NCI-H82 treated with DMSO at 0.1 percent for 48 hours (cell line): Measurements from ENCODE around the gene ARAP3.

Experiments
- DNase-seq: peaks from one replicate; lab custom pipeline; 2025; ENCODE audit not compliant: unreplicated experiment; lab: John Stamatoyannopoulos, UW

The ARAP3 gene

DNA sequence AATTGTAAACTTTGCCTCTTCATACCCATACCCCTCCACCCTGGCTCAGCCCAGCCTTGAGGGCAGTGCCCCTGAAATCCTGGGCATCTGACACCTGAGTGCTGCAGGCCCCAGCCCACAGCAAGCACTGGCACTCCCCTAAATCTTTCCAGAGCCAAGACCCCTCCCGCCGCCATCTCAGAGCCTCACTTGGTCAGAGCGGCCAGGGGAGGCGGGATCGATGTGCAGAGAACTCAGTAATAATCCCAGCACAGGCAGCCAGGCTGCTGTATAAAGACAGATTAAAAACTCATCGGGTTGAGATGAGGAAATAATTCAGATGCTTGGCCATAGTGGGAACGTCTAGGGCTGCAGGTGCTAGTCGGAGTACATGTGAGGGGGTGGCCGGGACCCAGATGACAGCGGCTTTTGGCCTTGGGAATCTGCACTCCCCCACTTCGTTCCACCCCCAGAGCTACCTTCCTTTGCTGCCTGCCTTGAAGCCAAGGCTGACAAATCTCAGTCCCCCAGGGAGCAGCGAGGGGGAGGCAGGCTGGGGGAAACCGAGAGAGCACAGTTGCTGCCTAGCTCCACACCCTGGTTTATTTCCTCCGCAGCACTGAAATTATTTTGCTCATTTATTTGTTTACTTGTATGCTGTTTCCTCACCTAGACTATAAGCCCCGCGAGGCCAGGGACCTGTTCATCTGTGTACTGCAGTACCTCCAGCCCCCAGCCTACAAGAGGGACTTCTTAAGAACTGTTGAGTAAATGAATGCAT is 19.5 kb upstream of the ARAP3 start:
- DNase-seq = no peak

DNA sequence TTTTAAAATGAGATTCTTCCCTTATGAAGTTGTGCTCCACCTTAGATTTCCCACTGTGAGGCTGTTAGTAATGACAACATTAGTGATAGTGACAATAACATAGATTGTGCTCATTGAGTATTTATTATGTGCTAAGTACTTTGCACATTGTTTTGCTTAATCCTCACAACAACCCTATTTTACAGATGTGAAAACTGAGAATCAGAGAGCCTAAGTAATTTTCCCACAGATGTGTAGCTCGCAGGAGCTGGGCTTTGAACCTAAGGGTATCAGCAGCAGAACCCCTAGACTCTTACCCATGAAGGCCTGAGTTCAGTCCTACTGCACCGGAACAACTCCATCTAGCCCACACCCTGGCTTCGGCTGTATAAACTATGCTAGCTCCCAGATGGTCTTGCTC is 15.6 kb upstream of the ARAP3 start:
- no peak for DNase-seq

DNA sequence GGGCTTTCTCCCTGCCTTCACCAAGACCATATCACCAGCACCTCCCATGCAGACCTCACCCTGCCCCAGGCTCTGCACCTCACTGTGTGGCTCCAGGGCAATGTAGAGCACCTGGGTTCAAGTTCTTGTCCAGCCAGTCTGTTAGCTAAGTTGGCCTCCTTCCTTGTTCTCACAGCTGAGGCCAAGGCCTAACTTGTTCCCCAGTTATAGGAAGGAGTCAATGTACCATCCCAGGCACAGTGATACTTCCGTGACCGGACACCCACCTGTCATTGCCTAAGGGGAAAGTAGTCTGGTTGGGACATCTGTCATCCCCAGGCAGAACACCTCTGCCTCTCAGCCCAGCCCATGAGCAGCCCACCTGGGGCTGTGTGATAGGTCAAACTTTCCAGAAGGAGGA is 14.4 kb upstream of the ARAP3 start:
- no peak for DNase-seq

DNA sequence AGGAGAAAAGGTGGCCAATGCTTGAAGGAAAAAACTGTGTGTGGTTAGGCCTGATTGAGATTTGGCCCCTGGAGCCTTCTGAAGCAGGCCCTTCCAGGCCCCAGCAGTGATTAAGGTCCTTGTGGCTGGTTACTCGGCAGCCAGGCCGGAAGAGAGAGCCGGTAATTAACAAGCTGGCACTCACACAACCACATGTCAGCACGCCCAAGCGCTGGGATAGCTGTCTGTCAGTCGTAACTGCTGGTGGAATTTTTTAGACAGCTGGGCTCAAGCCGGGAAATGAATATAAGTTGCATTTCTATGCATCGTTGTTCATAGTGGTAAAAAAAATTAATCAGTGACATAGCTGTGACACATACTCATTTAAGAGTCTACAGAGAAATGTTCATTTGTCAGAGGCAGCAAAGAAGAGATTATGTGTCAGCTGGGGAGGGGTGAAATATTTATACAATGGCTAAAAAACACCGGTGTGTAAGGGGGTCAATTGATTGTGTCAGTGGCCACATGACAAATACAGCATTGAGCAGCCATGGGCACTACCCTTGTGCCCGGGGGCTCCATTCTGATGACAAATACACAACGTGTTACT is 13.7 kb upstream of the ARAP3 start:
- DNase-seq = no peak

DNA sequence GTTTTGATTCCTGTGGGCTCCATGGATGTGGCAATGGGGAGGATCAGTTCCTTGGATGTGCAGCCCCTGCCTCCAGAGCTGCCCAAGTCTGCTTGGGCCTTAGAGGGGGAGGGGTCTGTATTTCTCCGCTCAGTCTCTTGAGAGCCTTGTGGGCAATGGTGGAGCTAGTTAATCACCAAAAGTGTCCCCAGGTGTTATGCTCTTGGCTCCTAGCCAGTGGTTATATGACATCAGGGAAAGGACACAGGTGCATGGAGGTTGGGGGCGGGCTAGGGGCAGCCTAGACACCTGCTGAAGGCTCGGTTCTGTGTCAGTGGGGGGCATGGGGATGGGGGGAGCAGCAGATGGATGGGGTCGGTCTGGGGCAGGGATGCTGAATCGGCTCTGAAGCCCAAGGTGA is 12.4 kb upstream of the ARAP3 start:
- no peak for DNase-seq

DNA sequence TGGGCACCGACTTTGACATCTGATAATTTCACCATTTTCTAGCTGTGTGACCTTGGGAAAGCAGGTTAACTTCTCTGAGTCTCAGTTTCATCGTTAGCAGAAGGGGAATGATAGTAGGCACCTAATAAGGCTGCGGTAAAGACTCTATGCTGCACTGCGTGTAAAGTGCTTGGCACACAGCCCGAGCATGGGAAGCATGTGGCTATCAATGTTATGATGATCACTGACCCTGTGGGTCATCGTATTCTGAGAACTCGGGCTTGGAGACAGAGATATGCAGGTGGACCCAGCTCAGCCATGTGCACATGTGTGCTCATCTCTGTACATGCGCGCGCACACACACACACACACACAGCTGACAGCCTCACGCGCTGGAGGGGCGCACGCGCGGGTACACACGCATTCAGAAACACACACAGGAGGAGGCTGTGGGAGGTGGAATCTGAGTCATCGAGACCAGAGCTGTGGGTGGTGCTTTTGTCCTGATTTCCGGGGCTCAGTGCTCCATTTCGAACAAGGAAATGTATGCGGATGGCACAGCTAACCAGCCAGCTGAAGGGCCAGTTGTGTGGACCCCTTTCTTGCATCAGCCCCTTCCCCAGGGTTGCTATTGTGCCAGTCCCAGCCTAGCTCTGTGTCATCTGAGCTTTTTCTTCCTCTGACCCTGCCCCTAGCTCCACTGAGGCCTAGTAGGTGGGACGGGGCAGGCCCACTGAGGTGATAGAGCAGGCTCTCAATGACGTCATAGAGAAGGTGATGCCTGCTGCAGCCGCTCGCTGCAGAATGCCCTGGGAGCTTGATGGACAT is 11.1 kb upstream of the ARAP3 start:
- no peak for DNase-seq

DNA sequence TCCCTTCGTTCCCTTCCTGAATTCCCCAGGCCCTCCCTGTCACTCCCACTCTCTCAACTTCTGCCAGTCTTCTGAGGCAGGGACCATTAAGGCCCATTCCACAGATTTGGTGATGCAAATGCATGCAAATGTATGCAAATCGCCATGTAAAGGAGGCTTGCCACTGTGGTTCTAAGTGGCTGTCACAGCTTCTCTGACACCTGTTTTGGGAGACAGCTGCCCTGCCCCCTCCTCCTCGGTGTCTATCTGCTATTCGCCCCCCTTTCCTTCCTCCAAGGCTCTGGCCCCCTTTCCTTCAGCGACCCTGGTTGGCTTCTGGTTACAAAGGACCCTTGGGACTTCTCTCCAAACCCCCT is 10.5 kb upstream of the ARAP3 start:
- no peak for DNase-seq

DNA sequence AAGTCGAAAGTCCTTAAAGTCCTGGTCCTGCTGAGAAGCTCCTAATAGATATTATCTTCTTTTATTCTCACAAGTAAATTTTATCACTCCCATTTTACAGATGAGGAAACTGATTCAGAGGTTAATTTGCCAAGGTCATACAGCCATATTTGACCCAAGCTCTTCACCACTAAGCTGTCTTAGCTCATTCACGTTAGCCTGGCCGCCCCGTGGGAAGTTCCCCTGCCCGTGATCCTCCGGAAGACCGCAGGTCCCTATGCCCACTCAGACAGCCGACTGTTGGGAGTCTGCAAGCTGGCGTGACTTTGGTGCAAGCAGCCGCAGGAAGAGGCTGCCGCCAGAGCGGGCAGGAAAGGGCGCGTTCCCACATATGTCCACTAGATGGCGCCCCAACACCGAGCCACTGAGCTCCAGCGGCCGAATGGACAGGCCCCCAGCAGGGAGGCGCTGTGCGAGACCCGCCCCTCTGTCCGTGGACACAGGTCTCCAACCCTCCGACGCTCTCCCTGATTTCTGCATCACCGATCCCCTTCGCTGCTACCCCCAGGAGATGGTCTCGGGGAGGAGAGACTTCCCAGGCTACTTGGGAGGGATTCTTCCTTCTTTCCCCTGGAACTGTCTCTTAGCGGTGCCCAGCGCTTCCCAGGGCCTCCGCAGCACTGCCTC is 10.0 kb upstream of the ARAP3 start:
- DNase-seq = peak; percentile 28

DNA sequence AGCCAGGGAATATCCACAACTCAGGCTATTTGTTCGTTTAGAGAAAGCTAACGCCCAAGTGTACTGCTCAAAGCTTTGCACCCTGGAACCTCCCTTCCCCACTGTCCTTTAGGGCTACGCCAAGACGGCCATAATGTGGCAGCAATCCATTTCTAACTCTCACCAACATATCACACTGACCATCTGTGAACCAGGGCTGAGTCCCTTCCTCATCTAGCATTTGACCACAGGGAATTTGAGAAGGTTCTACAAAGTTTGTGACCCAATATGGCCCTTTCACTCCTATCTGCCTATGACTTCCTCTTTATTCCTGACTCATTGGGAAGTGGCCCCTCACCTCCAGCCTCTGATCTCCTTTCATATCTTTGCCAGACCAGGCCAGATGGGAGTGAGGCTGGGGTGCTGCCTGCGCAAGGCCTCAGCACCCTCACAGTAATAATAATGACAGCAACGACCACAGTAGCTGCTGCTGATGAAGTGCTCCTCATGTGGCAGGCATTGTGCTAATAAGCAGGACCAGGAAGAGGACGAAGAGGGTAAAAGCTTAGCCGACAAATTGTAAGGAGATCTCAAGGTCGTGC is 9.3 kb upstream of the ARAP3 start:
- no peak for DNase-seq

DNA sequence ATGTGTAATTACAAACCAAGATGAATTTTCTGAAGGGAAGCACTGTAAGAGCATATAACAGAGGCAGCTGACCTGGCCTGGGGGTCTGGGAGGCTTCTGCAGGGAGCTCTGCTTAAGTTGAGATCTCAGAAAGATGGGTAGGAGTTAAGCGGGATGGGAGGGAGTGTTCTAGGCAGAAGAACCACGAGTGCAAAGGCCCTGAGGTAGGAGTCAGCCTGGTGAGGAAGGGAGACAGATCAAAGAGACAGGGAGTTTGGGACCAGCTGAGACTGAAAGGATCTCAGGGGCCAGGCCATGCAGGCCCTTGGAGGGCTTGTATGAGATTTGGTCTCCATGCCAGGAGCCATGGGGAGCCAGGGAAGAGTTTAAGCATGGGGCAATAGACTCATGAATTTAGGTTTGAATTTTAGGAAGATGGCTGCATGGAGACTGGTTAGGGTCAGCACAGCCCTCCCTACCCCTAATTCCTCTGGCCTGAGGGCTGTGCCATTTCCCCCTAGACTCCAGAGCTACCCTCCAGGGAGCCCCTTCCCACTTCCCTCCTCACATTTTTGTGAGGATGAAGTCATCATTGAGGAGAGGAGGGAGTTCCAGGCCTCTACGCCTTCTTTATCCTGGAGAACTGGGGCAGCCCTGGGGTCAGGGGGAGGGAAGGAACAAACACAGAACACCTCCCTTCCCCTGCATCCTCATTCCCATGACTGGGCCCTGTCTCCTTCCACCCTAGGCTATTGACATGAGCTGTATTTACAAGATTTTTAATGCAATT is 4.8 kb upstream of the ARAP3 start:
- no peak for DNase-seq

DNA sequence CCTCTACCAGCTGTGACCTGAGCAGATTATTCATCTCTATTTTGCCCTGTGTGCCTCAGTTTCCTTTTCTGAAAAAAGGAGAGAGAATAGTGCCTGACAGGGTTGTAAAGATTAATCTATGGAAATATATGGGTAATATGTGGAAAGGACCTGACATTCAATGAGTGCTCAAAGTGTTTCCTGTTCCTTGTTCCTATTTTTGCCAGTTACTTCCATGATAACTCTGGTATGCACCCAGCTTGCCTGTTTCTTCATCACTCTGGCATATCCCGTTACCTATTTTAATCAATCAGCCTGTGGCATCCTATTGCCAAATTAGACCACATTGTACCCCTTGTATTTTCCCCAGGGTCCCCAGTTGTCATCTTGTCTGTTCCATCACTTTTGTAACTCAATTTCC is 3.6 kb upstream of the ARAP3 start:
- DNase-seq = no peak

DNA sequence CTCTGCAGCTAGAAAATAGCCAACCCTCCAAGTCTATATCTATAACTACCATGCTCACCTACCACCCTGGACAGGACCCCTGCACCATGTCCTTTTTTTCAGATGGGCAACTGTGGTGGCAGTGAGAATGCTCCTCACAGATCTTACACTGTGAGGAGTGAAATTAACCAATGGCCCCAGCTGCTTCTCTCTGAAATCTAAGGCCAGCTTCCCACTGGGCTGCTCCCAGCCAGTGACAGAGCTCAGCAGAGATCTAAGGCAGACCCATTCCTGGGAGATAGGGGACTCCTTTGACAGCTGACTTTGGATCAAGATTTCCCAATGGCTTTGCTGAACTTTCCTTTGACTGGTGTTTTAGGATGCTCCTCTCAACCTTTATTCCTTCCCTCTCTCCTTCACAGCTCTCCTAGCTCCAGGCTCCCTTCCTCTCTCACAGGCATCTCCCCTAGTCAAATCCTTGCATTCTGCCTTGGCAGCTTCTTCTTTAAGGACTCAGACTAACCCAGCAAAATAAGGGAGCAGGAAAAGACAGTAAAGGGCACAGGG is 1.6 kb upstream of the ARAP3 start:
- no peak for DNase-seq

DNA sequence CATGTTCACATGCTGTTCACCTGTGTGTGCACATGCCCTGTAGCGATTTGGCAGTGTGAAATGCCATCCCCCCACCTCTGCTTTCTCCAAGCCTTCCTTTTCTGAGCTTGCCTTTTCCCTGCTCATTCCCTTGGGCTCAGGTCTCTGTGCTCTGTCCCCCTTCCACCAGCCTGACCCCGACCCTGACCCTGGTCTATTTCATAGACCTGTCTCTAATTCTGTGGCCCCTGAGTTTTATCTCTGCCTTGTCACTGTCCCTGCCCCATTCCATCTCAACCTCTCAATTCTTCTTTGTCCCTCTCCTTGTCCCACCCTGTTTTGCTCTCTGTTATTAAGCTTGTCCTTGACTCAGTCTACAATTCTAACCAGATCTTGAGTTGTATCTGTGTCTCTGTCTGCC is 735 bp downstream of the ARAP3 start:
- DNase-seq = no peak

DNA sequence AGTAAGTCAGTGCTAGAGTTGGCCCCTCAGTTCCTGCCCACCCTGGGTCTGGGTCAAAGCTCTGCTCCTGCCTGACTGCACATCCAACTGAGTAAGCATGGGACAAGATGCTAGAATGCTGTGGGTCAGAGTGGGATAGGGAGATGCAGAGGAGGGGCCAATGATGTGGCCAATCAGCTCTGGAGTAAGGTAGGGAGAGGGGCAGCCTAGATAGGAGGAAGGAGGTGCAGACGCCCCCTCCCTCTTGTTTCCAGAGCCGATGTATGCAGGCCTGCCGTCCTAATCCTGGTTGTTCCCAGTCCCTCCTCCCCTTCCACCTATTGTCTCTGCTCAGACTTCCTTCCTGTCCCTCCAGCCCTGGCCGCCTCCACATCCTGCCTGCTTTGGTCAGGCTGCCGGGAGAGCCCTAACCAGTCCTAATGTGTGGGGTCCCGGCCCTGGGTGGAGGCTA is 1.3 kb downstream of the ARAP3 start:
- DNase-seq = peak; percentile 2

DNA sequence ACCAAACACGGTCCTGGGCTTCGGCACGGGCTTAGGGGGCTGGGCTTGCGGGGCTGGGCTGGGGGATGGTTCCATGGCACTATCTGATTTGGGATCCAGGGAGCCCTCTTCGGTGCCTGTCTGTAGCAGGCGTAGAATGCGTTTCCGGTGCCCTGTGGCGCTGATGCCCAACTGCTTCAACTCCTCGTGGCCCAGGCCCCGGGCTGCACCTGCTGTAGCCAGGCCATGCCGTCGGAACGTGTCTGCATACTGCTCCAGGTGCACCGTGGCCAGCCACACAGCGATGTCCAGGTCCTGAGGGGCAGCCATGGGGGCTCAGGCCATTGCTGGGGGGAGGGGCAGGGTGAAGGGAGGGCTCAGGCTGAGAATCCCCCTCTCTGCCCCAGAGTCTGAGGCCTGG is 1.9 kb downstream of the ARAP3 start:
- DNase-seq = no peak

DNA sequence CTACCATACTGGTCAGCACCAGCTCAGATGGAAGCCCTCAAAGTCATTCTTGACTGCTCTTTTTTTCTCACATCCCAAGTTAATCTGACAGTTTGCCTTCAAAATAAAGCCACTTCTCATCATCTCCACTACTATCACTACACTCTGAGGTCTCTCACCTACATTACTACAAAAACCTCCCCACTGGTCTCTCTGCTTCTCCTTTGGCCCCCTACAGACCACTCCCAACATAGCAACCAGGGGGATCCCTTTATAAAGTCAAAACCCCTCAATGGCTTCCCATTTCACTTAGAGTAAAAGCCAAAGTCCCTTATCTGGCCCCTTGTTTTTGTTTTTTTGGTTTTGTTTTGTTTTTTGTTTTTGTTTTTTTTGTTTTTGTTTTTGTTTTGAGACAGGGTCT is 4.6 kb downstream of the ARAP3 start:
- no peak for DNase-seq

DNA sequence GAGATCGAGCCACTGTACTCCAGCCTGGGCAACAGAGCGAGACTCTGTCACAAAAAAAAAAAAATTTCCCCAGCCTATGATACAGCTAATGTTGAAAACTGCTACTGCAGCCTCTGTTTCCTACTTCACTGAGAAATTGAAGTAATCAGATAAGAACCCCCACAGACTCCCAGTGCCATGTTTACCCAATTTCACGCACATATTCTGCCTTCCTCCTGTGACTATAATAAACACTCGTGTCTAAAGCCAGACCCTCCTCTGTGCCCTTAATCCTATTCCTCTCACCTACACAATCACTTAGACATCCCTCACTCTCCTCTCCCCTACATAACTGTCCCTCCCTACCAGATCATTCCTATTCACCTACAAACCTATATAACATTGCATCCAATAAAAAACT is 6.4 kb downstream of the ARAP3 start:
- no peak for DNase-seq

DNA sequence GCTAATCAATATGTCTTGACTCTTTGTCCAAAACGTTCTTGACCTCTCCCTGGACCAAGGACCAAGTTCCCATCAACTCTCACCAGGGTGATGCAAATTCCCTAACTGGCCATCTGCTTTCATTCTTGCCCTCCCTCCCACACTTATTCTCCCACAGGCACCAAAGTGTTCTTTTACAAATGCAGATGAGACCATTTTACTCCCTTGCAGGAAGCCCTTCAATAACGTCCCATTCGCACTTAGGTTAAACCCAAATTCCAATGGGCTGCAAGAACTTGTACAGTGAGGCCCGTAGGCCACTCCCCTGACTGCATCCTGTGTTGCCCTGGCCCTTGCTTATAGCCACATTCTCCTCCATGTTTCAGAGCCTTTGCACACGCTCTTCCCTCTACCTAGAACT is 7.3 kb downstream of the ARAP3 start:
- DNase-seq = no peak

DNA sequence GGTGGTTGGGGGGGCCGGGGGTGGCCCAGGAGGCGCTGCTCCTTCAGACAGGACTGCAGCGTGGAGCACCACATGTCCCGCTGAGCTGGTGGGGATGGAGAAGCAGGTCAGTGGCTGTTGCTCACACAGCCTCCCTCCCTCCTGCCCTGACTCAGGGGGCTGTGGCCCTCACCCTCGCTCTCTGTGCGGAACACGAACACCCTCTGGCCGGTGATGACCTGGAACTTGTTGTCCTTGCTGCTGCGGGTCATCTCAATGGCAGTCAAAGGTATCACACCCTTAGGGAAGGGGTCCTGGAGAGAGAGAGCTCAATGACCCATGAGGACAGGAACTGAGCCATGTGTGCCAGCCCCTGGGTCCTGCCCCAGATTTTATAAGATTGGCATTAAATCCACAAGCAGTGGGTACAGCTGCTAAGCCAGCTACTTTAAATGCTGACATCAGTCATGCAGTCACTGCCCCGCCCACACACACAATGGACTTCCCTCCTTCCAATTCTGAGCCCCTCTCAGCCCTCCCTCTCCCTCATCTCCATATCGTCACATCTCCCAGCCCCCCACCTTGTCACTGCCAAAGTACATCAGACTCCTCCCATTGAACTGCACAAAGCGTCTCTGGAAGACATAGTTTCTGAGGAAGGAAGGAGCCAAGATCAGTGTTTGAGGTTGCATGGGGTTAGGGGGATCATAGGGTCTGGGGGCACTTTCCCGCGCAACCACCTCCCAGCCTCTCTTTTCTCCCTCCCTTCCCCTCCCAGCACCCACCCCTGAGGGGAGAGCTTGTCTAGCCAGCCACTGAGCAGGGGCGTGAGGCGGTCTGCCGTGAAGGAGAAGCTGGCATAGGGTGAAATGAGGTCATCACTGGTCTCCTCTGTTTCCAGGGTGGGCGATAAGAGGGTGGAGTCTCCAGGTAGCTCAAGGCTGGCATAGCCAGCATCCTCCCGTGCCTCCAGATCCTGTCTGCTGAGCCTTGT is 8.9 kb downstream of the ARAP3 start:
- DNase-seq = no peak
